Panc1 (cell line): Measurements from ENCODE around the gene WNT11.

Experiments used
- POLR2AphosphoS5 ChIP-seq: IDR thresholded peaks from 2 replicates; pipeline ENCODE4 v1.6.1; 2012; ENCODE audit warnings: mild to moderate bottlenecking, low read depth, low read length, moderate library complexity
- TF ChIP-seq, protein P1 (sequence below): fragments of 450-650 bp; IDR thresholded peaks from 2 replicates; pipeline ENCODE4 v1.5.1; 2017; ENCODE audit warnings: mild to moderate bottlenecking
- TF ChIP-seq, protein P2 (sequence below), 2 experiments: IDR thresholded peaks; 2 replicates each; pipeline ENCODE4 v1.6.1; 2011 to 2012; ENCODE audit warnings: low read depth in 2 of 2, control low read depth in 1 of 2, low read length in 1 of 2, mild to moderate bottlenecking in 1 of 2, moderate library complexity in 1 of 2; ENCODE audit not compliant: insufficient read depth in 1 of 2

DNA sequence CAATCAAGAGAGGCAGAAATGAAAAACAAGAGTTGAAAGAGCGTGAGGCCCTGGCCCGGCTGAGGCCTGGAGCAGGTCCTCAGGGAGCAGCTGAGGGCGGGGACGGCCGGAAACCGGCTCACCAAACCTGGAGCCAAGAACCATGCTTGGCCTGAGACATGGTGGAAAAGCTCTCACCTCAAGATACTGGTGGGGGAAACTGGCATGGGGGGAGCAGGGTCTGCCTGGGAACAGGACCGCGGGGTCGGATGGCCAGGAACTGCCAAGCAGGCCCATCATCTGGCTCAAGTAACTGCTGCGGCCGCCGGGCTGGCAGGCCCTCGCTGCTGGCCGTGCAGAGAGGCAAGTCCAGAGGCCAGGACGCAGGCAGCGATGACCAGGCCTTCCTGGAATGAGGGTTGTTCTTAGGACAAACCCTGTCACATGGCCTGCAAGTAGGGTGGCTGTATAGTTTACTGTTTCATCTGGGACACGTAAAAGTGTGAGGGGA is 18.9 kb upstream of the WNT11 start:
- TF ChIP-seq, protein P1, sequence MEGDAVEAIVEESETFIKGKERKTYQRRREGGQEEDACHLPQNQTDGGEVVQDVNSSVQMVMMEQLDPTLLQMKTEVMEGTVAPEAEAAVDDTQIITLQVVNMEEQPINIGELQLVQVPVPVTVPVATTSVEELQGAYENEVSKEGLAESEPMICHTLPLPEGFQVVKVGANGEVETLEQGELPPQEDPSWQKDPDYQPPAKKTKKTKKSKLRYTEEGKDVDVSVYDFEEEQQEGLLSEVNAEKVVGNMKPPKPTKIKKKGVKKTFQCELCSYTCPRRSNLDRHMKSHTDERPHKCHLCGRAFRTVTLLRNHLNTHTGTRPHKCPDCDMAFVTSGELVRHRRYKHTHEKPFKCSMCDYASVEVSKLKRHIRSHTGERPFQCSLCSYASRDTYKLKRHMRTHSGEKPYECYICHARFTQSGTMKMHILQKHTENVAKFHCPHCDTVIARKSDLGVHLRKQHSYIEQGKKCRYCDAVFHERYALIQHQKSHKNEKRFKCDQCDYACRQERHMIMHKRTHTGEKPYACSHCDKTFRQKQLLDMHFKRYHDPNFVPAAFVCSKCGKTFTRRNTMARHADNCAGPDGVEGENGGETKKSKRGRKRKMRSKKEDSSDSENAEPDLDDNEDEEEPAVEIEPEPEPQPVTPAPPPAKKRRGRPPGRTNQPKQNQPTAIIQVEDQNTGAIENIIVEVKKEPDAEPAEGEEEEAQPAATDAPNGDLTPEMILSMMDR: no peak
- TF ChIP-seq, protein P2, sequence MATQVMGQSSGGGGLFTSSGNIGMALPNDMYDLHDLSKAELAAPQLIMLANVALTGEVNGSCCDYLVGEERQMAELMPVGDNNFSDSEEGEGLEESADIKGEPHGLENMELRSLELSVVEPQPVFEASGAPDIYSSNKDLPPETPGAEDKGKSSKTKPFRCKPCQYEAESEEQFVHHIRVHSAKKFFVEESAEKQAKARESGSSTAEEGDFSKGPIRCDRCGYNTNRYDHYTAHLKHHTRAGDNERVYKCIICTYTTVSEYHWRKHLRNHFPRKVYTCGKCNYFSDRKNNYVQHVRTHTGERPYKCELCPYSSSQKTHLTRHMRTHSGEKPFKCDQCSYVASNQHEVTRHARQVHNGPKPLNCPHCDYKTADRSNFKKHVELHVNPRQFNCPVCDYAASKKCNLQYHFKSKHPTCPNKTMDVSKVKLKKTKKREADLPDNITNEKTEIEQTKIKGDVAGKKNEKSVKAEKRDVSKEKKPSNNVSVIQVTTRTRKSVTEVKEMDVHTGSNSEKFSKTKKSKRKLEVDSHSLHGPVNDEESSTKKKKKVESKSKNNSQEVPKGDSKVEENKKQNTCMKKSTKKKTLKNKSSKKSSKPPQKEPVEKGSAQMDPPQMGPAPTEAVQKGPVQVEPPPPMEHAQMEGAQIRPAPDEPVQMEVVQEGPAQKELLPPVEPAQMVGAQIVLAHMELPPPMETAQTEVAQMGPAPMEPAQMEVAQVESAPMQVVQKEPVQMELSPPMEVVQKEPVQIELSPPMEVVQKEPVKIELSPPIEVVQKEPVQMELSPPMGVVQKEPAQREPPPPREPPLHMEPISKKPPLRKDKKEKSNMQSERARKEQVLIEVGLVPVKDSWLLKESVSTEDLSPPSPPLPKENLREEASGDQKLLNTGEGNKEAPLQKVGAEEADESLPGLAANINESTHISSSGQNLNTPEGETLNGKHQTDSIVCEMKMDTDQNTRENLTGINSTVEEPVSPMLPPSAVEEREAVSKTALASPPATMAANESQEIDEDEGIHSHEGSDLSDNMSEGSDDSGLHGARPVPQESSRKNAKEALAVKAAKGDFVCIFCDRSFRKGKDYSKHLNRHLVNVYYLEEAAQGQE (IDR thresholded peaks at IDR 0.05; ENCODE audit: insufficient read depth in 1 of 2, low read depth in 2 of 2, low read length in 1 of 2): no peak
- no peak for TF ChIP-seq POLR2AphosphoS5
